Cardiac muscle cell (in vitro differentiated cells and primary cell): ENCODE data around the gene EDDM3A. TPM values are rescaled to one million over a fixed set of nuclear protein-coding genes. Genes with fewer than 3 reads are reported as not detected.
A peak's percentile ranks its signal among the peaks of the same experiment; 100 is the strongest.

Experiments used
- DNase-seq, 2 donors: peaks; one replicate each; pipeline versions ENCODE4 v3.0.0 to v3.0.0-alpha.2; 2010 to 2017; ENCODE audit warnings: low read depth in 1 of 2, low spot score in 1 of 2
- H3K27ac ChIP-seq: fragments of 200-600 bp; sonication (generic); 2 replicates; pipeline ENCODE4 v1.5.1; 2016
- H3K27me3 ChIP-seq: fragments of 200-600 bp; sonication (generic); 2 replicates; pipeline ENCODE4 v1.6.0; 2016; ENCODE audit warnings: control low read depth
- H3K36me3 ChIP-seq: fragments of 200-600 bp; sonication (generic); 2 replicates; pipeline ENCODE4 v1.5.1; 2016; ENCODE audit warnings: control low read depth
- H3K4me1 ChIP-seq: fragments of 200-600 bp; sonication (generic); 2 replicates; pipeline ENCODE4 v1.8.1; 2017; ENCODE audit warnings: low read depth, mild to moderate bottlenecking, mixed run types
- H3K4me3 ChIP-seq: fragments of 200-600 bp; sonication (generic); 2 replicates; pipeline ENCODE4 v1.5.1; 2016; ENCODE audit warnings: mild to moderate bottlenecking
- H3K9me3 ChIP-seq: fragments of 200-600 bp; sonication (generic); 2 replicates; pipeline ENCODE4 v1.5.1; 2017; ENCODE audit warnings: low read depth, mild to moderate bottlenecking, control low read depth
- polyA plus RNA-seq: library from polyadenylated mRNA; unstranded; fragments of >200 nt; fragmentation: Nextera tagmentation; extraction: Ambion mirVana; gene quantifications from 2 replicates; pipeline ENCODE4 v1.2.1, GENCODE V29; 2016
- total RNA-seq: library from RNA; depleted of rRNA; stranded (reverse); fragments of >200 nt; gene quantifications from 2 replicates; pipeline ENCODE4 v1.2.3, GENCODE V29; 2016
- TF ChIP-seq, protein P1 (sequence below): IDR thresholded peaks from 2 replicates; pipeline ENCODE4 v1.5.1; 2012; ENCODE audit warnings: low read depth, mild to moderate bottlenecking, low read length

The EDDM3A gene
- total and polyA plus RNA-seq, 2 experiments from 2014 or later = 0.15 TPM; not detected in 1

DNA sequence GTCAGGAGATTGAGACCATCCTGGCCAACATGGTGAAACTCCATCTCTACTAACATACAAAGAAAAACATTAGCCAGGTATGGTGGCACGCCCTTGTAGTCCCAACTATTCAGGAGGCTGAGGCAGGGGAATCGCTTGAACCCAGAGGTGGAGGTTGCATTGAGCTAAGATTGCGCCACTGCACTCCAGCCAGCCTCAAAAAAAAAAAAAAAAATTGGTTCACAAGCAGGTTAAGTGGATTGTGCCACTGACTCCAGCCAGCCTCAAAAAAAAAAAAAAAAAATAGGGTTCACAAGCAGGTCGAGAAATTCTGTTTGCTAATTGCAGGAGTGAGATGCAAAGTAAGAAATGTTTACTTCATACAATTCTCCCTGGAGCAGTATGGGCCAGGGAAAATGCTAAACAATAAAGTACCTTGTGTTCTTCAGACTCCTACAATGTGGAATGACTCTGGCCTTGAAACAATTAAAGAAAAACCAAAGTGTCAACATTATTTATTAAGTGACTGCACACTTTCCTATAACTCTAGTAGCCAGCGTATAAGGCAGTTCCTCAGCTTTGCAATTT lies 28.7 kb downstream of the EDDM3A start:
- peaks cover 15% of the 10 kb centered on the region for H3K4me1 ChIP-seq
- DNase-seq = no peak
- H3K27ac ChIP-seq = no peak overlapping the region
- H3K36me3 ChIP-seq = no peaks in the 10 kb centered on the region
- H3K9me3 ChIP-seq = no peaks in the 10 kb centered on the region
- H3K4me3 ChIP-seq = no peak overlapping the region
- H3K27me3 ChIP-seq = no peaks in the 10 kb centered on the region
- TF ChIP-seq, protein P1, sequence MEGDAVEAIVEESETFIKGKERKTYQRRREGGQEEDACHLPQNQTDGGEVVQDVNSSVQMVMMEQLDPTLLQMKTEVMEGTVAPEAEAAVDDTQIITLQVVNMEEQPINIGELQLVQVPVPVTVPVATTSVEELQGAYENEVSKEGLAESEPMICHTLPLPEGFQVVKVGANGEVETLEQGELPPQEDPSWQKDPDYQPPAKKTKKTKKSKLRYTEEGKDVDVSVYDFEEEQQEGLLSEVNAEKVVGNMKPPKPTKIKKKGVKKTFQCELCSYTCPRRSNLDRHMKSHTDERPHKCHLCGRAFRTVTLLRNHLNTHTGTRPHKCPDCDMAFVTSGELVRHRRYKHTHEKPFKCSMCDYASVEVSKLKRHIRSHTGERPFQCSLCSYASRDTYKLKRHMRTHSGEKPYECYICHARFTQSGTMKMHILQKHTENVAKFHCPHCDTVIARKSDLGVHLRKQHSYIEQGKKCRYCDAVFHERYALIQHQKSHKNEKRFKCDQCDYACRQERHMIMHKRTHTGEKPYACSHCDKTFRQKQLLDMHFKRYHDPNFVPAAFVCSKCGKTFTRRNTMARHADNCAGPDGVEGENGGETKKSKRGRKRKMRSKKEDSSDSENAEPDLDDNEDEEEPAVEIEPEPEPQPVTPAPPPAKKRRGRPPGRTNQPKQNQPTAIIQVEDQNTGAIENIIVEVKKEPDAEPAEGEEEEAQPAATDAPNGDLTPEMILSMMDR = no peak

DNA sequence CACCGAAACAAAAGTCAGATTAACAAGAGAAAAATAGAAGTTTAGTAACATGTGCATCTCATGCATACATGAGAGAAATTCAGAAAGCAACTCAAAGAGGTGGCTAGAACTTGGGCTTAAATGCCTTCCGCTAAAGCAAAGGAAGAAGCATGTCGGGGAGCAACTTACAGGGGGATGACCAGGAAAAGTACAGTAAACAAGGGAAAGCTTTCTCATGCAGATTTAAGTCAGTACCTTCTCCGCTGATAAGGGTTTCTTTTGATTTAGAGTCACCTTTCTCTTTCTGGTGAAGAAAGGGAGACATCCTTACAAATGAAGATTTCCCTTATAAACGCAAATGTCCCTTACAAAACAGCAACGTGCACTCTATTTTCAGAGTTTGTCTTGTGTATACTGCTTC lies 29.4 kb downstream of the EDDM3A start:
- Histone ChIP-seq H3K4me3 (no peak overlapping the region), H3K27ac (no peak overlapping the region), H3K4me1 (peaks cover 11% of the 10 kb centered on the region), H3K36me3 (no peaks in the 10 kb centered on the region), H3K27me3 (no peaks in the 10 kb centered on the region), H3K9me3 (no peaks in the 10 kb centered on the region)
- no peak for DNase-seq
- TF ChIP-seq, protein P1 = no peak

DNA sequence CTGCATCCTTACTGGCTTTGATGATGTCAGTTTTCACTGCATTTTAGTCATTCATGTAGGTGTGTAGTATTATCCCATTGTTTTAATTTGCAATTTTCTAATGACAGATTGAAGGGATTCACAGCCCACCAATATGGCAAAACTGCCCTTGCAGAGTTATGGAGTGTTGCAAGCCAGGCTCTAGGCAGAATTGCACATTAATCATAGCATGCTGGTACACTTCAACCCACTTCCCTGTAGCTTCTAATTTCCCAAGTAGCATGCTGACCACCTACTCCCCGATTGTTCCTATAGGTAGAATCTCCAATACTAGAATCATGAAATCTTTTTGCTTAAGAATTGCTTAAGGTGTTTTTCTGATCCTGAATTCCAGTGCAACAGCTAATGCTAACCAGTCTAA lies 30.2 kb downstream of the EDDM3A start:
- Histone ChIP-seq H3K4me1 (peaks cover 4% of the 10 kb centered on the region), H3K27me3 (no peaks in the 10 kb centered on the region), H3K36me3 (no peaks in the 10 kb centered on the region), H3K27ac (no peak overlapping the region), H3K9me3 (no peaks in the 10 kb centered on the region), H3K4me3 (no peak overlapping the region)
- no peak for DNase-seq
- TF ChIP-seq, protein P1 = no peak

DNA sequence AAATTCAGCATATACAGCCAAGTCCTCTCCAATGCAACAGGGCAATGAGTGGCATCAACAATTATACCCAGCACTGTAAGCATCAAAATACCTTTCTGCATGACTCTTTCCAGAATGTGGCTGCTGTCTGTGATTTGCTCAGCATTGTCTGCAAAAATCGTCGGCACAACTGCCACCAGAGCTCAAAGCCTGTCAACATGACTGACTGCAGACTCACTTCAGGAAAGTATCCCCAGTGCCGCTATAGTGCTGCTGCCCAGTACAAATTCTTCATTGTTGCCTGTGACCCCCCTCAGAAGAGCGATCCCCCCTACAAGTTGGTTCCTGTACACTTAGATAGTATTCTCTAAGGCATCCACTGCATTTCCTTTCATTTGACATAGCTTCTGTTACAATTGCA lies 36.1 kb downstream of the EDDM3A start:
- Histone ChIP-seq H3K9me3 (no peaks in the 10 kb centered on the region), H3K36me3 (no peaks in the 10 kb centered on the region), H3K4me1 (peaks cover 19% of the 10 kb centered on the region), H3K27ac (peak overlapping the region; percentile 76), H3K27me3 (no peaks in the 10 kb centered on the region), H3K4me3 (no peak overlapping the region)
- TF ChIP-seq, protein P1 = no peak
- peak in 1 of 2 donors; percentile 44 for DNase-seq

DNA sequence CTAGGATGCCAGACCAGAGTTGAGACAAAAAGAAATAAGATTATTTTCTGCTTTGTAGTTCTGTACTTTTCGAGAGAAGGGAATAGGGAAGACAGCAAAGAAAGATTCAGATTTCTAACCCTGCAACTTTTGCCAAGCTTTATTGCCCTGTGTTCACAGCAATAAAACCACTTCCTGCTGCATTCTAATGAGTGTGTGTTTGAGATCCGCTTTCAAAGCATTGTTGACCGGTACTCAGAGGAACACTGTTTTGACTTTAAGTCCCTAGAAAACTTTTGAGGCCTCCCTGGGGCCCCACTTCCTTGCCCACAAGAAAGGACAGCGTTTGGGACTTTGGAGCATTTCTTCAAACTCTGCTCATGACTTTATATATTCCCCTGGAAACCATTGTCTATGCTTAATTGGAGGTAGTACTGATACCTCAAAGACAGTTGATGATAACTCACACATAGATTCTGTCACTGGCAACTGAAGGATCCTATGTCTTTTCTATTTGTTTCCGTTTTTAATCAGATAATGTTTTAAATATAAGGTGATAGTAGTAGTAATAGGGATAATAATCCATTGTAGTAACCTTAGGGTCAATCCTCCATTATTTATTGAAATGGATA lies 36.7 kb downstream of the EDDM3A start:
- Histone ChIP-seq H3K4me3 (no peak overlapping the region), H3K4me1 (peaks cover 19% of the 10 kb centered on the region), H3K9me3 (no peaks in the 10 kb centered on the region), H3K27me3 (no peaks in the 10 kb centered on the region), H3K36me3 (no peaks in the 10 kb centered on the region), H3K27ac (peak overlapping the region; percentile 76)
- DNase-seq = peak in 1 of 2 donors; percentile 16
- TF ChIP-seq, protein P1 = no peak
